ENCODE measurements around the gene CCDC69. TPM values are rescaled to one million over a fixed set of nuclear protein-coding genes. Genes with fewer than 3 reads are reported as not detected.

The CCDC69 gene
- total RNA-seq, 2 experiments from 2014 or later: 119 to 123 TPM

- DNase-seq (ENCODE audit: low spot score): no peak
- no TSS peak for BruUV-seq (replicated peaks)
- no peaks in the 10 kb centered on the region for H3K79me2 ChIP-seq (ENCODE audit: insufficient read depth, low read depth, low read length)
- no peak overlapping the region for H2AFZ ChIP-seq (ENCODE audit: low read length)
- H4K20me1 ChIP-seq (ENCODE audit: insufficient read depth, low read length): no peaks in the 10 kb centered on the region
- H3K36me3 ChIP-seq (ENCODE audit: insufficient read depth, low read length): no peaks in the 10 kb centered on the region
- H3K27ac ChIP-seq (ENCODE audit: low read depth, low read length, poor library complexity, severe bottlenecking): no peak overlapping the region
- no peak for TF ChIP-seq EZH2phosphoT487 (IDR thresholded peaks at IDR 0.05; ENCODE audit: borderline replicate concordance, low read depth, low read length)
- TF ChIP-seq, protein P1, sequence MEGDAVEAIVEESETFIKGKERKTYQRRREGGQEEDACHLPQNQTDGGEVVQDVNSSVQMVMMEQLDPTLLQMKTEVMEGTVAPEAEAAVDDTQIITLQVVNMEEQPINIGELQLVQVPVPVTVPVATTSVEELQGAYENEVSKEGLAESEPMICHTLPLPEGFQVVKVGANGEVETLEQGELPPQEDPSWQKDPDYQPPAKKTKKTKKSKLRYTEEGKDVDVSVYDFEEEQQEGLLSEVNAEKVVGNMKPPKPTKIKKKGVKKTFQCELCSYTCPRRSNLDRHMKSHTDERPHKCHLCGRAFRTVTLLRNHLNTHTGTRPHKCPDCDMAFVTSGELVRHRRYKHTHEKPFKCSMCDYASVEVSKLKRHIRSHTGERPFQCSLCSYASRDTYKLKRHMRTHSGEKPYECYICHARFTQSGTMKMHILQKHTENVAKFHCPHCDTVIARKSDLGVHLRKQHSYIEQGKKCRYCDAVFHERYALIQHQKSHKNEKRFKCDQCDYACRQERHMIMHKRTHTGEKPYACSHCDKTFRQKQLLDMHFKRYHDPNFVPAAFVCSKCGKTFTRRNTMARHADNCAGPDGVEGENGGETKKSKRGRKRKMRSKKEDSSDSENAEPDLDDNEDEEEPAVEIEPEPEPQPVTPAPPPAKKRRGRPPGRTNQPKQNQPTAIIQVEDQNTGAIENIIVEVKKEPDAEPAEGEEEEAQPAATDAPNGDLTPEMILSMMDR (conservative IDR thresholded peaks at IDR 0.05; ENCODE audit: low read length): no peak
- intact Hi-C loops (cut with micrococcal nuclease; ENCODE audit: unreplicated experiment): no loop called here
- no peaks in the 10 kb centered on the region for H3K9me2 ChIP-seq (ENCODE audit: insufficient read depth, low read length)
- H3K4me1 ChIP-seq (ENCODE audit: insufficient read depth, low read length, poor library complexity, severe bottlenecking): peaks cover 79% of the 10 kb centered on the region
- H3K9me3 ChIP-seq (ENCODE audit: low read length): no peaks in the 10 kb centered on the region
- POLR2A ChIA-PET: interaction anchor here (0.6 to 6.0 kb wide), 3 partner anchors 9 to 96 kb away, joined by 3 to 83 read pairs (median 13); no protein-coding TSS in a partner anchor
- no peak overlapping the region for H3K4me3 ChIP-seq (ENCODE audit: low read depth, low read length, poor library complexity, severe bottlenecking)
- H3K4me2 ChIP-seq (ENCODE audit: low read length): no peak overlapping the region
- CTCF ChIA-PET (ENCODE audit: unreplicated experiment): interaction anchor here (0.6 to 1.1 kb wide), 3 partner anchors 13 to 19 kb away, joined by 4 to 6 read pairs (median 5); no protein-coding TSS in a partner anchor
Measured at GRCh38 chr5:151144922-151145321, 79.0 kb downstream of the CCDC69 start.

GRCh38 chr5:151144275-151144674, 79.6 kb downstream of the CCDC69 start:
- Histone ChIP-seq H2AFZ (ENCODE audit: low read length) (no peak overlapping the region), H4K20me1 (ENCODE audit: insufficient read depth, low read length) (no peaks in the 10 kb centered on the region), H3K9me2 (ENCODE audit: insufficient read depth, low read length) (no peaks in the 10 kb centered on the region), H3K79me2 (ENCODE audit: insufficient read depth, low read depth, low read length) (no peaks in the 10 kb centered on the region), H3K4me3 (ENCODE audit: low read depth, low read length, poor library complexity, severe bottlenecking) (no peak overlapping the region), H3K4me2 (ENCODE audit: low read length) (no peak overlapping the region), H3K4me1 (ENCODE audit: insufficient read depth, low read length, poor library complexity, severe bottlenecking) (peaks cover 78% of the 10 kb centered on the region), H3K27ac (ENCODE audit: low read depth, low read length, poor library complexity, severe bottlenecking) (no peak overlapping the region), H3K36me3 (ENCODE audit: insufficient read depth, low read length) (no peaks in the 10 kb centered on the region), H3K9me3 (ENCODE audit: low read length) (no peaks in the 10 kb centered on the region)
- TF ChIP-seq EZH2phosphoT487 (IDR thresholded peaks at IDR 0.05; ENCODE audit: borderline replicate concordance, low read depth, low read length): no peak
- TF ChIP-seq, protein P1 (conservative IDR thresholded peaks at IDR 0.05; ENCODE audit: low read length): no peak
- POLR2A ChIA-PET: interaction anchor here (3.3 to 6.0 kb wide), 2 partner anchors 9 to 12 kb away, joined by 13 to 83 read pairs; no protein-coding TSS in a partner anchor
- no TSS peak for BruUV-seq (replicated peaks)
- DNase-seq (ENCODE audit: low spot score): no peak
- CTCF ChIA-PET (ENCODE audit: unreplicated experiment): interaction anchor here (0.5 to 1.1 kb wide), 4 partner anchors 14 to 51 kb away, joined by 3 to 4 read pairs (median 3); no protein-coding TSS in a partner anchor
- intact Hi-C loops (cut with micrococcal nuclease; ENCODE audit: unreplicated experiment): no loop called here

DNA sequence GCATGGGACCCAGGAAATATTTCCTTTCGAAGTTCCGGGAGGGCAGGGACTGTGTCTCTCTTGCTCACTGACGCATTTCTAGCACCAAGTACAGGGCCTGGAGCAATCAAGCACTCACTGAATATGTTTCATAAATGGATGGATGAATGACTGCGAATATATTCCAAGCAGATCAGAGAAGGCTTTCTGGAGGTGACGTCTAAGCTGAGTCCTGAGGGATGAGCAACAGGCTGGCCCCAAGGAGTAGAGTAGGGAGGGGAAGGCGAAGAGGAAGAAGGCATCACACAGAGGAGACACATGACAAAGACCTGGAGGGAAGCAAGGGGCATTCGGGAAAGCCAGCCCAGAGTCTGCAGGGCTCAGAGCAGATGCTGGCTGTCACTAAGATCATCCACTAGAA, 80.2 kb downstream of the CCDC69 start:
- Histone ChIP-seq H3K4me2 (ENCODE audit: low read length) (no peak overlapping the region), H3K36me3 (ENCODE audit: insufficient read depth, low read length) (no peaks in the 10 kb centered on the region), H4K20me1 (ENCODE audit: insufficient read depth, low read length) (no peaks in the 10 kb centered on the region), H3K9me2 (ENCODE audit: insufficient read depth, low read length) (no peaks in the 10 kb centered on the region), H3K27ac (ENCODE audit: low read depth, low read length, poor library complexity, severe bottlenecking) (no peak overlapping the region), H3K79me2 (ENCODE audit: insufficient read depth, low read depth, low read length) (no peaks in the 10 kb centered on the region), H3K4me3 (ENCODE audit: low read depth, low read length, poor library complexity, severe bottlenecking) (no peak overlapping the region), H2AFZ (ENCODE audit: low read length) (no peak overlapping the region), H3K4me1 (ENCODE audit: insufficient read depth, low read length, poor library complexity, severe bottlenecking) (peaks cover 78% of the 10 kb centered on the region), H3K9me3 (ENCODE audit: low read length) (no peaks in the 10 kb centered on the region)
- BruUV-seq (replicated peaks): no TSS peak
- intact Hi-C loops (cut with micrococcal nuclease; ENCODE audit: unreplicated experiment): no loop called here
- POLR2A ChIA-PET: interaction anchor here (1.1 to 6.0 kb wide), 3 partner anchors 10 to 109 kb away, joined by 4 to 83 read pairs (median 13); partner anchors contain the start of gene GM2A
- CTCF ChIA-PET (ENCODE audit: unreplicated experiment): interaction anchor here (0.8 kb wide), 1 partner anchor 19 kb away, joined by 3 read pairs; no protein-coding TSS in a partner anchor
- DNase-seq (ENCODE audit: low spot score): no peak
- no peak for TF ChIP-seq EZH2phosphoT487 (IDR thresholded peaks at IDR 0.05; ENCODE audit: borderline replicate concordance, low read depth, low read length)
- TF ChIP-seq, protein P1 (conservative IDR thresholded peaks at IDR 0.05; ENCODE audit: low read length): no peak

Data from OCI-LY7 (cell line).